Measurements from ENCODE around the gene ADCY2. TPM values are rescaled to one million over a fixed set of nuclear protein-coding genes. Genes with fewer than 3 reads are reported as not detected.

The ADCY2 gene
- not detected in 2 replicates for total RNA-seq

DNA sequence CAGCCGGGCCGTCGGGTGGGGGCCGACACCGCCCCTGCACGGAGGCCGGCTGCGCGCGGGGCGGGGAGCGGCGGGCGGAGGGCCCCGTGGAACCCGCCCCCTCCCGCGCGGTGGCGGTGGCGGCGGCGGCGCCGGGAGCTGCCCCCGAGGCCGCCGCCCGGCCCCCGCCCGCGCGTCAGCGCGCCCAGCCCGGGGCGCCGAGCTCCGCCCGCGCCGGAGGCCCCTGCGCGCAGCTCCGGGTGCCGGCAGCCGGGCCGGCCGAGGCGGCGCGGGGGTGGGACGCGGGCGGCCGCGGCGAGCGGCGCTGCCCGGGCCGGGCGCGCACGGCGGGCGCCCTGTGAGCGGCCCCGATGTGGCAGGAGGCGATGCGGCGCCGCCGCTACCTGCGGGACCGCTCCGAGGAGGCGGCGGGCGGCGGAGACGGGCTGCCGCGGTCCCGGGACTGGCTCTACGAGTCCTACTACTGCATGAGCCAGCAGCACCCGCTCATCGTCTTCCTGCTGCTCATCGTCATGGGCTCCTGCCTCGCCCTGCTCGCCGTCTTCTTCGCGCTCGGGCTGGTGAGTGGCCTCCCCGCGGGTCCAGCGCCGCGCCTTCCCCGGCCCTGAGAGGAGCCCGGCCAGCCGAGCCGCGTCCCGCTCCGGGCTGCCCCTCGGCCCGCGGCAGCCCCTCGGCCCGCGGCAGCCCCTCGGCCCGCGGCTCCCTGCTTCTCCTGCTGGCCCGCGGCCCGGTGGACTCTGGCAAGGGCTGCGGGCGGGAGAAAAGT is at the start of gene ADCY2:
Gene ADCY2, plus strand, starts transcription at position 192 of the 766 bp plus-strand sequence. Its CDS starts 159 bp downstream, at position 351.

DNA sequence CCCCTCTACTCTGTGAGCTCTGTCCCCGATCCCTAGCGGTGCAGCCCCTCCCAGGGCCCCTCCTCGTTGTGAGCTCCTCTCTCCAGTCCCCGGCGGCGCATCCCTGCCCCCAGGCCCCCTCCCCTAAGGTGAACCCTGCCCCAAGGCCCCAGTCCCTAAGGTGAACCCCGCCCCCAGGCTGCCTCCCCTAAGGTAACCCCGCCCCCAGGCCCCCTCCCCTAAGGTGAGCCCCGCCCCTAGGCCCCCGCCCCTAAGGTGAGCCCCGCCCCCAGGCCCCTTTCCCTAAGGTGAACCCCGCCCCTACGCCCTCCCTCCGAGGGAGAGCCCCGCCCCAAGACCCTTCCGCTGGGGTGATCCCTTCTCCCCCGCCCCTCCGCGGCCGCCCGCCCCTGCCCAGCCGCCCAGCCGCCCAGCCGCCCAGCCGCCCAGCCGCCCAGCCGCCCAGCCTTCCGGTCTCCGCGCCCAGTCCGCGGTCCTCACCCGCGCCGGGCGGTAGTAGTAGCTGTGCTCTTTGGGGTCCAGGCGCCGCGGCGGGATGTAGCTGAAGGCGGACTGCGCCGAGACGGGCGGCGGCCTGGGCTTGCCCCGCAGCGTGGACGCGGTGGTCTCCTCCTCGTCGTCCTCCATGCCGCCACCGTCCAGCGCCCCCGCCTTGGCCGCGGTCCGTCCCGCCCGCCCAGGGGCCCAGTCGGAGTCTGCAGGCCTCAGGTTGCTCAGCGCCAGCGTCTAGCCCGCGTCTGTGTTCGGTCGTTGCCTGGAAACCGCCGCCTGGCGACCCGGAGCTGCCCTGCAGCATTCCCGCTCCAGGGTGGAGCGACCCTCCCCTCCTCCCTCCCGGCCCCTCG is 454.7 kb downstream of the ADCY2 start, which contains the start of gene CFAP90:
Gene CFAP90, minus strand, starts transcription at position 739 of the 845 bp plus-strand sequence. Its CDS starts 112 bp downstream, at position 627.

DNA sequence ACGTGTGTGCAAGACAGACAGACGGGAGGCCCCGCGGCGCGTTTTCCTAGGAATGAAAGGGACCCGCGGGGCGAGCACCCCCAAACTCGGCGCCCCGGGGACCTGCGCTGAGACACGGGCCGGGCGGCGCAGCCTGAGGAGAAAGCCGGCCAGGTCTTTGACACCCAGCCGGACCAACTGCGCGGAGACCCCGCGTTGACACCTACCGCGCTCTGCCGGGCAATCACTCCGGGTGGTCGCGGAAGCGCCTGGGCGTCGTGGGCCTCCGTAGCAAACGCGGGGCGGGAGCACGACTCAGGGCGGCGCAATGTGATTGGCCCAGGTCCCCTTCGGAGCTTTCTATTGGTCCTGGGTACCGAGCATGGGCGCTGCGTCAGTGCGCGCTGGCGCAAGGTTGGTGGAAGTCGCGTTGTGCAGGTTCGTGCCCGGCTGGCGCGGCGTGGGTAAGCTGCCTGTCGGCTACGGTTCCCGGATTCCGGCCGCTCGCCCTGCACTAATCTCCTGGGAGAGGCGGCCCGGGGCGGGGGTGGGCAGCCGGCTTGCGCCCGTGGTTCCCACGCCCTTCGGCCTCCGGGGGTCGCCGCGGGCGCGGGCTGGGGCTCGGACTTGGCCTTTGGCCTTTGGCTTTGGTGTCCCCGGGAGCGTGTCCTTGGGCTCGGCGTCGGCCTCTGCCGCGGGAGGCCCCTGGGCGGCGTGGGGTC is 473.0 kb downstream of the ADCY2 start, which contains the start of the genes FASTKD3 and MTRR:
Gene FASTKD3, minus strand, starts transcription at position 259 of the 701 bp plus-strand sequence. CDS start 948 bp downstream, outside the sequence.
Gene MTRR, plus strand, starts transcription at position 376 of the 701 bp plus-strand sequence. CDS start 1,647 bp downstream, outside the sequence.

Data from epithelial cell of umbilical artery (primary cell).